HG02885 (cell line): Measurements from ENCODE around the gene FAM217B.
A peak's percentile ranks its signal among the peaks of the same experiment; 100 is the strongest.

ENCODE experiments used
- ATAC-seq: cut with Tn5 transposase; IDR thresholded peaks from one replicate; pipeline ENCODE4 v1.9.1; 2021; ENCODE audit warnings: mild to moderate bottlenecking; ENCODE audit not compliant: unreplicated experiment, poor library complexity

FAM217B gene

GRCh38 chr20:59940129-59940955 is at the start of gene FAM217B, which contains the start of gene PPP1R3D:
TSS of gene FAM217B (plus strand) at chr20:59940389. CDS start at chr20:59943944, 3,555 bp downstream.
TSS of gene PPP1R3D (minus strand) at chr20:59940305. CDS start at chr20:59939931, 374 bp downstream.
- peak; percentile 94 for ATAC-seq

GRCh38 chr20:59891581-59891980 is 48.6 kb upstream of the FAM217B start:
- ATAC-seq = no peak

- no peak for ATAC-seq
Measured at GRCh38 chr20:59895908-59896307, 44.3 kb upstream of the FAM217B start.

- ATAC-seq = no peak
Measured at GRCh38 chr20:59902470-59902869, 37.7 kb upstream of the FAM217B start.

- ATAC-seq = no peak
Measured at GRCh38 chr20:59903621-59904020, 36.6 kb upstream of the FAM217B start.

- no peak for ATAC-seq
Measured at GRCh38 chr20:59908855-59909254, 31.3 kb upstream of the FAM217B start.

- no peak for ATAC-seq
Measured at GRCh38 chr20:59911041-59911440, 29.1 kb upstream of the FAM217B start.

- no peak for ATAC-seq
Measured at GRCh38 chr20:59912609-59913008, 27.6 kb upstream of the FAM217B start.

GRCh38 chr20:59920944-59921343 is 19.2 kb upstream of the FAM217B start:
- ATAC-seq = no peak

GRCh38 chr20:59923514-59923913 is 16.7 kb upstream of the FAM217B start:
- no peak for ATAC-seq

- ATAC-seq = no peak
Measured at GRCh38 chr20:59925359-59925758, 14.8 kb upstream of the FAM217B start.

- no peak for ATAC-seq
Measured at GRCh38 chr20:59925899-59926298, 14.3 kb upstream of the FAM217B start.

GRCh38 chr20:59931511-59932312 is 8.5 kb upstream of the FAM217B start:
- ATAC-seq = no peak

- no peak for ATAC-seq
Measured at GRCh38 chr20:59932616-59933295, 7.4 kb upstream of the FAM217B start.

- peak; percentile 42 for ATAC-seq
Measured at GRCh38 chr20:59933296-59933848, 6.8 kb upstream of the FAM217B start, which contains the start of gene SYCP2. TSS of gene SYCP2 (minus strand) at chr20:59933637. CDS start at chr20:59922413, 11,224 bp downstream.

GRCh38 chr20:59933849-59934585 is 6.2 kb upstream of the FAM217B start:
- ATAC-seq = peak; percentile 89

- ATAC-seq = no peak
Measured at GRCh38 chr20:59935457-59936185, 4.6 kb upstream of the FAM217B start.

- ATAC-seq = no peak
Measured at GRCh38 chr20:59936409-59936808, 3.8 kb upstream of the FAM217B start.

- no peak for ATAC-seq
Measured at GRCh38 chr20:59937150-59937549, 3.0 kb upstream of the FAM217B start.
